WTC11 (cell line): ENCODE measurements around the gene ANO2. TPM values are rescaled to one million over a fixed set of nuclear protein-coding genes. Genes with fewer than 3 reads are reported as not detected.

Experiments
- ATAC-seq: fragments of 200-7000 bp; cut with Tn5 transposase; 2 replicates; pipeline ENCODE4 v1.10.0; 2021; ENCODE audit warnings: mild to moderate bottlenecking, moderate library complexity
- CTCF ChIA-PET: fragments of 300-600 bp; sonication (Branson Sonifier 250); formaldehyde crosslinking; loops from one replicate; lab custom pipeline; 2021; ENCODE audit warnings: antibody characterized with exemption; lab: Charles Lee
- POLR2A ChIA-PET: fragments of 350-600 bp; sonication (Branson Sonifier 250); formaldehyde crosslinking; loops from one replicate; lab custom pipeline; 2021; ENCODE audit warnings: antibody characterized with exemption; lab: Charles Lee
- DNase-seq: peaks from one replicate; pipeline ENCODE4 v3.0.0; 2021; ENCODE audit warnings: low spot score
- H3K27ac Mint-ChIP-seq: 2 replicates; pipeline ENCODE4 v1.8.0; 2021; ENCODE audit warnings: mixed read lengths
- H3K27me3 Mint-ChIP-seq: 2 replicates; pipeline ENCODE4 v1.8.0; 2021; ENCODE audit warnings: low read depth, mild to moderate bottlenecking, moderate library complexity, mixed read lengths
- H3K36me3 Mint-ChIP-seq: 2 replicates; pipeline ENCODE4 v1.8.0; 2021; ENCODE audit warnings: mixed read lengths
- H3K4me1 Mint-ChIP-seq: 2 replicates; pipeline ENCODE4 v1.8.0; 2022; ENCODE audit warnings: mixed read lengths
- H3K4me3 Mint-ChIP-seq: 2 replicates; pipeline ENCODE4 v1.8.0; 2021; ENCODE audit warnings: mild to moderate bottlenecking, moderate library complexity, mixed read lengths
- H3K9me3 Mint-ChIP-seq: 2 replicates; pipeline ENCODE4 v1.8.0; 2021; ENCODE audit warnings: mixed read lengths
- AR ChIP-seq: fragments of 250-450 bp; sonication (Bioruptor Pico); IDR thresholded peaks from 2 replicates; pipeline ENCODE4 v1.9.0; 2021; ENCODE audit warnings: mild to moderate bottlenecking
- ATF1 ChIP-seq: sonication (generic); formaldehyde crosslinking; IDR thresholded peaks from 2 replicates; pipeline ENCODE4 v1.8.1; 2023; ENCODE audit warnings: mild to moderate bottlenecking, moderate library complexity, missing genetic modification reagents
- E2F4 ChIP-seq: sonication (generic); formaldehyde crosslinking; IDR thresholded peaks from 2 replicates; pipeline ENCODE4 v1.8.1; 2022; ENCODE audit warnings: low read depth, mild to moderate bottlenecking, moderate library complexity, missing genetic modification reagents, borderline replicate concordance
- FOXK1 ChIP-seq: sonication (generic); formaldehyde crosslinking; IDR thresholded peaks from 2 replicates; pipeline ENCODE4 v1.8.0; 2022; ENCODE audit warnings: mild to moderate bottlenecking, moderate library complexity, missing genetic modification reagents
- HMGA2 ChIP-seq: fragments of 250-450 bp; sonication (Bioruptor Pico); IDR thresholded peaks from 2 replicates; pipeline ENCODE4 v1.4.0; 2021; ENCODE audit warnings: mild to moderate bottlenecking, moderate library complexity
- IRF1 ChIP-seq: sonication (generic); formaldehyde crosslinking; IDR thresholded peaks from 2 replicates; pipeline ENCODE4 v1.8.0; 2023; ENCODE audit warnings: missing genetic modification reagents
- JUN ChIP-seq: sonication (generic); formaldehyde crosslinking; IDR thresholded peaks from 2 replicates; pipeline ENCODE4 v1.8.0; 2023; ENCODE audit warnings: mild to moderate bottlenecking, missing genetic modification reagents
- KAT7 ChIP-seq: sonication (generic); formaldehyde crosslinking; IDR thresholded peaks from 2 replicates; pipeline ENCODE4 v1.8.1; 2023; ENCODE audit warnings: missing genetic modification reagents, mild to moderate bottlenecking, borderline replicate concordance
- MYBL2 ChIP-seq: sonication (generic); formaldehyde crosslinking; IDR thresholded peaks from 2 replicates; pipeline ENCODE4 v1.8.1; 2023; ENCODE audit warnings: mild to moderate bottlenecking, moderate library complexity, missing genetic modification reagents
- PRDM15 ChIP-seq: sonication (generic); formaldehyde crosslinking; IDR thresholded peaks from 2 replicates; pipeline ENCODE4 v1.8.0; 2022; ENCODE audit warnings: missing genetic modification reagents
- SMAD3 ChIP-seq: sonication (generic); formaldehyde crosslinking; IDR thresholded peaks from 2 replicates; pipeline ENCODE4 v1.8.0; 2022; ENCODE audit warnings: missing genetic modification reagents, mild to moderate bottlenecking, borderline replicate concordance
- ZNF219 ChIP-seq: sonication (generic); formaldehyde crosslinking; IDR thresholded peaks from 2 replicates; pipeline ENCODE4 v1.8.0; 2023; ENCODE audit warnings: missing genetic modification reagents, mild to moderate bottlenecking, borderline replicate concordance
- ZNF396 ChIP-seq: fragments of 250-450 bp; sonication (Bioruptor Pico); IDR thresholded peaks from 2 replicates; pipeline ENCODE4 v1.8.0; 2021; ENCODE audit warnings: mild to moderate bottlenecking, moderate library complexity, borderline replicate concordance
- ZNF423 ChIP-seq: fragments of 250-450 bp; sonication (Bioruptor Pico); IDR thresholded peaks from 2 replicates; pipeline ENCODE4 v2.1.2; 2022; ENCODE audit warnings: mild to moderate bottlenecking, moderate library complexity
- ZNF532 ChIP-seq: fragments of 250-450 bp; sonication (Bioruptor Pico); IDR thresholded peaks from 2 replicates; pipeline ENCODE4 v1.9.0; 2021; ENCODE audit warnings: mild to moderate bottlenecking, borderline replicate concordance
- total RNA-seq: library from RNA; stranded (reverse); gene quantifications from 3 replicates; pipeline ENCODE4 v1.2.3, GENCODE V29; 2021

Gene ANO2
- total RNA-seq, 1 experiment from 2014 or later, result 2.8 TPM

GRCh38 chr12:5758347-5758746 lies 186.7 kb downstream of the ANO2 start:
- DNase-seq (no peak), ATAC-seq (peak; percentile 57)
- Mint-ChIP-seq H3K36me3 (peaks cover 12% of the 10 kb centered on the region), H3K4me3 (no peak overlapping the region), H3K27me3 (no peaks in the 10 kb centered on the region), H3K9me3 (peaks cover 21% of the 10 kb centered on the region), H3K27ac (no peak overlapping the region), H3K4me1 (peaks cover 10% of the 10 kb centered on the region)
- no peak for TF ChIP-seq ZNF423
- TF ChIP-seq IRF1 (CRISPR knock-in tag), result no peak
- ChIA-PET POLR2A (no interaction called here), CTCF (interaction anchor here (0.7 to 2.9 kb wide), 4 partner anchors 13 to 109 kb away, joined by 3 to 10 read pairs (median 4); no protein-coding TSS in a partner anchor)

- H3K36me3 Mint-ChIP-seq, result peaks cover 12% of the 10 kb centered on the region
- no peak for DNase-seq
- ATAC-seq, result no peak
- CTCF ChIA-PET, result no interaction called here
- H3K4me1 Mint-ChIP-seq, result peaks cover 10% of the 10 kb centered on the region
- no peak overlapping the region for H3K4me3 Mint-ChIP-seq
- no peaks in the 10 kb centered on the region for H3K27me3 Mint-ChIP-seq
- H3K27ac Mint-ChIP-seq, result no peak overlapping the region
- TF ChIP-seq ATF1 (no peak), E2F4 (no peak), ZNF532 (CRISPR knock-in tag) (no peak), AR (no peak), FOXK1 (no peak), MYBL2 (CRISPR knock-in tag) (no peak), JUN (no peak), SMAD3 (no peak), KAT7 (CRISPR knock-in tag) (no peak), HMGA2 (CRISPR knock-in tag) (no peak), PRDM15 (no peak), ZNF219 (CRISPR knock-in tag) (no peak), ZNF396 (CRISPR knock-in tag) (no peak)
- TF ChIP-seq, all 79 proteins: peak for 0
- POLR2A ChIA-PET, result interaction anchor here (0.5 kb wide), 1 partner anchor 814 kb away, joined by 3 read pairs; no protein-coding TSS in a partner anchor
- H3K9me3 Mint-ChIP-seq, result peaks cover 21% of the 10 kb centered on the region
Measured at GRCh38 chr12:5756338-5756842, 188.7 kb downstream of the ANO2 start.
